H1 (cell line): ENCODE data around the gene PECR. TPM values are rescaled to one million over a fixed set of nuclear protein-coding genes. Genes with fewer than 3 reads are reported as not detected.

Source experiments
- CTCF ChIA-PET: fragments of 300-600 bp; sonication (Branson Sonifier 250); formaldehyde crosslinking; loops from one replicate; lab custom pipeline; 2021; ENCODE audit not compliant: partially characterized antibody; lab: Charles Lee
- POLR2A ChIA-PET: fragments of 300-600 bp; sonication (Branson Sonifier 250); formaldehyde crosslinking; loops from one replicate; lab custom pipeline; 2021; ENCODE audit warnings: inconsistent platforms; ENCODE audit not compliant: partially characterized antibody; lab: Charles Lee
- DNase-seq, 2 experiments: peaks; one replicate each; pipeline versions ENCODE4 v3.0.0 to v3.0.0-alpha.2; 2010 to 2022; ENCODE audit warnings: low spot score in 2 of 2, low read depth in 1 of 2, mixed read lengths in 1 of 2
- FAIRE-seq: peaks from 2 replicates; lab custom pipeline; 2011; peaks lifted over from hg19 to GRCh38; lab: Jason Lieb, UNC
- H2AFZ ChIP-seq: 2 replicates; pipeline ENCODE4 v1.8.1; 2012; ENCODE audit warnings: low read length, inconsistent platforms
- H2AK5ac ChIP-seq: 2 replicates; pipeline ENCODE4 v1.6.1; 2013; ENCODE audit warnings: low read depth, low read length
- H2BK120ac ChIP-seq: replicated peaks from 2 replicates; pipeline ENCODE3; 2013; ENCODE audit warnings: low read depth, low read length, inconsistent platforms
- H2BK12ac ChIP-seq: 2 replicates; pipeline ENCODE4 v1.6.1; 2013; ENCODE audit warnings: low read depth, low read length
- H2BK15ac ChIP-seq: 2 replicates; pipeline ENCODE4 v1.6.1; 2013; ENCODE audit warnings: low read length
- H2BK20ac ChIP-seq: 2 replicates; pipeline ENCODE4 v1.6.1; 2013; ENCODE audit warnings: low read length
- H2BK5ac ChIP-seq: 2 replicates; pipeline ENCODE4 v1.6.1; 2013; ENCODE audit warnings: low read depth, low read length
- H3K14ac ChIP-seq: 2 replicates; pipeline ENCODE4 v1.6.1; 2013; ENCODE audit warnings: inconsistent platforms; ENCODE audit not compliant: insufficient read length
- H3K18ac ChIP-seq: 2 replicates; pipeline ENCODE4 v1.6.1; 2013; ENCODE audit warnings: low read length; ENCODE audit errors: extremely low read depth
- H3K23ac ChIP-seq: 2 replicates; pipeline ENCODE4 v1.6.1; 2013; ENCODE audit warnings: inconsistent platforms; ENCODE audit not compliant: insufficient read length
- H3K23me2 ChIP-seq: 2 replicates; pipeline ENCODE4 v1.6.1; 2013; ENCODE audit warnings: low read depth, low read length
- H3K27ac ChIP-seq: 2 replicates; pipeline ENCODE4 v1.6.1; 2011; ENCODE audit warnings: low read depth, low read length, inconsistent platforms
- H3K27me3 ChIP-seq, 4 experiments: replicated peaks in 1 of 4; 1 replicate in 1 of 4; 2 replicates in 3 of 4; pipeline versions ENCODE4 v1.6.1 to v1.8.1; 2011 to 2013; ENCODE audit warnings: low read length in 3 of 4, mild to moderate bottlenecking in 3 of 4, inconsistent platforms in 2 of 4, mixed read lengths in 2 of 4, moderate library complexity in 1 of 4; ENCODE audit not compliant: control insufficient read depth in 3 of 4, insufficient read depth in 3 of 4; ENCODE audit errors: extremely low read depth in 1 of 4
- H3K36me3 ChIP-seq, 4 experiments: 2 replicates each; pipeline versions ENCODE4 v1.6.1 to v1.8.1; 2011 to 2013; ENCODE audit warnings: mild to moderate bottlenecking in 4 of 4, low read length in 3 of 4, moderate library complexity in 2 of 4, control low read depth in 1 of 4, inconsistent platforms in 1 of 4; ENCODE audit not compliant: insufficient read depth in 4 of 4, control insufficient read depth in 2 of 4
- H3K4ac ChIP-seq: replicated peaks from 2 replicates; pipeline ENCODE3; 2013; ENCODE audit warnings: low read length, low read depth, mixed read lengths, inconsistent platforms; ENCODE audit not compliant: insufficient read length
- H3K4me1 ChIP-seq, 4 experiments: replicated peaks in 1 of 4; 1 replicate in 1 of 4; 2 replicates in 3 of 4; pipeline versions ENCODE4 v1.6.1 to v1.8.1; 2011 to 2013; ENCODE audit warnings: low read length in 3 of 4, inconsistent platforms in 2 of 4, mixed read lengths in 1 of 4; ENCODE audit not compliant: insufficient read depth in 4 of 4, control insufficient read depth in 3 of 4
- H3K4me2 ChIP-seq, 2 experiments: 2 replicates each; pipeline versions ENCODE4 v1.6.1 to v1.8.1; 2011 to 2013; ENCODE audit warnings: low read depth in 2 of 2, low read length in 2 of 2, control low read depth in 1 of 2, inconsistent platforms in 1 of 2, mild to moderate bottlenecking in 1 of 2; ENCODE audit not compliant: insufficient read depth in 1 of 2
- H3K4me3 ChIP-seq, 4 experiments: fragments of 200-600, 300-600 bp in 1 of 4; sonication (generic), shearing (Covaris generic), sonication (Bioruptor Twin) in 1 of 4; 2 replicates each; pipeline versions ENCODE4 v1.5.1 to v1.8.1; 2011 to 2016; ENCODE audit warnings: low read length in 4 of 4, low read depth in 3 of 4, control low read depth in 2 of 4, inconsistent platforms in 2 of 4, mild to moderate bottlenecking in 2 of 4, mixed read lengths in 1 of 4, moderate library complexity in 1 of 4; ENCODE audit not compliant: insufficient read depth in 2 of 4; ENCODE audit errors: extremely low read depth in 1 of 4
- H3K56ac ChIP-seq: replicated peaks from 2 replicates; pipeline ENCODE3; 2013; ENCODE audit warnings: low read depth, mild to moderate bottlenecking, mixed read lengths, low read length, inconsistent platforms; ENCODE audit not compliant: insufficient read length
- H3K79me1 ChIP-seq: 2 replicates; pipeline ENCODE4 v1.6.1; 2013; ENCODE audit warnings: low read depth, low read length, control low read depth
- H3K79me2 ChIP-seq, 2 experiments: 2 replicates each; pipeline versions ENCODE4 v1.6.1 to v1.8.1; 2012 to 2013; ENCODE audit warnings: low read length in 2 of 2, mild to moderate bottlenecking in 2 of 2, inconsistent platforms in 1 of 2; ENCODE audit not compliant: insufficient read depth in 2 of 2, control insufficient read depth in 1 of 2
- H3K9ac ChIP-seq, 4 experiments: replicated peaks in 1 of 4; 1 replicate in 1 of 4; 2 replicates in 3 of 4; pipeline versions ENCODE4 v1.6.1 to v1.8.1; 2011 to 2013; ENCODE audit warnings: low read depth in 3 of 4, low read length in 3 of 4, control low read depth in 2 of 4, mild to moderate bottlenecking in 2 of 4, moderate library complexity in 2 of 4, inconsistent platforms in 1 of 4; ENCODE audit errors: extremely low read depth in 1 of 4
- H3K9me3 ChIP-seq, 2 experiments: 2 replicates each; pipeline versions ENCODE4 v1.6.1 to v1.8.1; 2012 to 2013; ENCODE audit warnings: mild to moderate bottlenecking in 2 of 2, moderate library complexity in 2 of 2, control low read depth in 1 of 2, inconsistent platforms in 1 of 2, low read depth in 1 of 2, low read length in 1 of 2, mixed read lengths in 1 of 2; ENCODE audit not compliant: insufficient read depth in 2 of 2
- H4K20me1 ChIP-seq, 2 experiments: replicated peaks in 1 of 2; 2 replicates each; pipeline versions ENCODE3 to v1.8.1; 2011 to 2013; ENCODE audit warnings: inconsistent platforms in 2 of 2, low read length in 2 of 2, mild to moderate bottlenecking in 1 of 2; ENCODE audit not compliant: insufficient read depth in 2 of 2, control insufficient read depth in 1 of 2
- H4K5ac ChIP-seq: 2 replicates; pipeline ENCODE4 v1.6.1; 2013; ENCODE audit warnings: low read length, low read depth, mixed read lengths, inconsistent platforms; ENCODE audit not compliant: insufficient read length
- H4K8ac ChIP-seq: 2 replicates; pipeline ENCODE4 v1.8.0; 2013; ENCODE audit warnings: mild to moderate bottlenecking, moderate library complexity, low read length, inconsistent platforms; ENCODE audit not compliant: insufficient read depth; ENCODE audit errors: extremely low read depth
- H4K91ac ChIP-seq: replicated peaks from 2 replicates; pipeline ENCODE3; 2013; ENCODE audit warnings: low read length, mixed read lengths, inconsistent platforms; ENCODE audit not compliant: insufficient read length
- ZNF274 ChIP-seq: IDR thresholded peaks from 2 replicates; pipeline ENCODE4 v1.7.0; 2012; ENCODE audit warnings: low read length, borderline replicate concordance; ENCODE audit errors: extremely low read depth
- WGBS, 2 experiments: shearing (Covaris generic) in 1 of 2; methylation state at CpG; one replicate each; pipeline versions ENCODE4 v1.1.6 to v1.1.7; 2013 to 2015; ENCODE audit warnings: low lambda C conversion rate in 2 of 2, mixed read lengths in 2 of 2, inconsistent platforms in 1 of 2, low coverage in 1 of 2, missing lambda C conversion rate in 1 of 2; ENCODE audit not compliant: insufficient replicate concordance in 2 of 2, insufficient coverage in 1 of 2, insufficient read length in 1 of 2; ENCODE audit errors: extremely low coverage in 1 of 2, missing lambda C conversion rate in 1 of 2; 5-methylcytosine and 5-hydroxymethylcytosine counted together
- polyA plus RNA-seq, 7 experiments: library from polyadenylated mRNA; depleted of rRNA in 3 of 7; stranded (reverse) in 5 of 7; unstranded in 2 of 7; fragments of >200 nt in 5 of 7; fragments of 200-250 nt in 2 of 7; gene quantifications; 1 replicate in 5 of 7; 2 replicates in 1 of 7; 4 replicates in 1 of 7; pipeline versions ENCODE4 v1.2.1 to v1.2.3, GENCODE V29; 2011 to 2013; ENCODE audit warnings: missing spikeins in 2 of 7, mixed read lengths in 2 of 7
- total RNA-seq: library from RNA; stranded (reverse); fragmentation: NEBNext Ultra II Directional; extraction: Animal tissue kit (Norgen Biotek cat#: 25700); gene quantifications from 2 replicates; pipeline ENCODE4 v1.2.1, GENCODE V29; 2021

The PECR gene
- total and polyA plus RNA-seq, 2 of the 8 experiments (the other 6 are each of a cell fraction or from before 2014, with no cell fraction given) = 15.9 to 19.2 TPM

DNA sequence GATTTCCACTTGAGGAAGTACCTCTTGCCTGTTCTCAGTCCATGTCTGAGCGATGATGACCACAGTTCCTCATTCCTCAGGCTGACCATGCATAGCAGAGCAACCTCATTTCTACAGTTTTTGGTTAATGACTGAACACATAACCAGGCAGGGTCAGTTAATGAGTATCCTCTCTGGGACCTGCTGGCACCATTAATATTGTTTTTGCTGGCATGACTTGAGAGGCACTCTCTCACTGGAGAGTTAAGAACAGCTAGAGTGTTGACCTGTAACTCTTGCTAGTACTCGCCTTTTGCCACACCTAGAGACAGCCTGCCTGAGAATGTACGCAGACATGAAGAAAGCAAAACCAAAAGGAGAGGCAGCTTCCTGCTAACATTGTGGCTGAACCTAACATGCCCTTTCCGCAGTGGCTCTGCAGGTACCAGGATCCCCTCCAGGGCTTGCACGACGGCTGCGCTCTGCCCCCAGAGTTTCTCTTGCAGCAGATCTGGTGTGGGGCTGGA is 23.9 kb downstream of the PECR start:
- Histone ChIP-seq H2BK15ac (no peak overlapping the region), H3K23me2 (no peaks in the 10 kb centered on the region), H2BK120ac (no peak overlapping the region), H3K4ac (no peak overlapping the region), H3K79me2 (no peaks in the 10 kb centered on the region), H3K4me2 (no peak overlapping the region), H2AK5ac (no peak overlapping the region), H4K91ac (no peak overlapping the region), H2AFZ (no peak overlapping the region), H2BK12ac (no peak overlapping the region), H3K14ac (no peak overlapping the region), H4K5ac (no peak overlapping the region), H3K18ac (no peak overlapping the region), H3K27ac (no peak overlapping the region), H3K23ac (no peak overlapping the region), H3K36me3 (peaks cover 0 to 5% (median 0%) of the 10 kb centered on the region in 4 experiments; a peak in 2 of 8 replicates), H3K4me3 (no peak overlapping the region), H2BK20ac (no peak overlapping the region), H3K9ac (no peak overlapping the region), H3K27me3 (no peaks in the 10 kb centered on the region), H3K79me1 (no peaks in the 10 kb centered on the region), H4K8ac (no peak overlapping the region), H4K20me1 (no peaks in the 10 kb centered on the region), H3K9me3 (no peaks in the 10 kb centered on the region), H2BK5ac (no peak overlapping the region), H3K4me1 (no peaks in the 10 kb centered on the region), H3K56ac (no peak overlapping the region)
- FAIRE-seq = no peak
- TF ChIP-seq ZNF274 = no peak
- POLR2A ChIA-PET = interaction anchor here (0.5 to 1.6 kb wide), 3 partner anchors 13 to 387 kb away, joined by 3 to 6 read pairs (median 3); no protein-coding TSS in a partner anchor
- WGBS, 2 experiments = 89% methylated on average over 7 of the region's 7 CpGs; no CpG with 5 or more reads in 1 of the 2 experiments
- DNase-seq = no peak
- CTCF ChIA-PET = interaction anchor here (0.7 to 2.5 kb wide), 4 partner anchors 9 to 49 kb away, joined by 3 to 10 read pairs (median 3); no protein-coding TSS in a partner anchor
